Middle frontal gyrus (tissue), 1 donor: ENCODE results near the gene SLC4A1AP.
A peak's percentile ranks its signal among the peaks of the same experiment; 100 is the strongest.

Source experiments
- DNase-seq: peaks from one replicate; pipeline ENCODE4 v3.0.0-alpha.2; 2015; ENCODE audit warnings: low spot score; ENCODE audit errors: extremely low spot score

Gene SLC4A1AP

DNA sequence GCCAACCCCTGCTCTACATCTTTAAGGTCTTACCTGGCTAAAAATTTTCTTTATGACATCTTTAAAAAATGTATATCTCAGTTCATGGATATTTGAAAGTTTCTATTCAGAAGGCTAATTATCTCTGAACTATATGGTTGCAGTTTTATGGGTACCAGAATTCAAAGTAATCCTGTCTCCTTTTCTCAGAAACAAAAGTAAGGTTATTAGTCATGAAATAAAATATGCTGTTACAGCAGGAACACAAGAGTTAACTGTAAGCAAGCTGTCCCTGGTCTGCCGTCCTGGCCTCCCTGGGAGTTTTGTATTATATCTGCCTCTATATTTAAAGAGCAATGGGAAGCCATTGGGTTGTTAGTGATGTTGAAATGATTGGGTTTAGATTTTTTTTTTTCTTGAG is 34.0 kb downstream of the SLC4A1AP start:
- DNase-seq = no peak

DNA sequence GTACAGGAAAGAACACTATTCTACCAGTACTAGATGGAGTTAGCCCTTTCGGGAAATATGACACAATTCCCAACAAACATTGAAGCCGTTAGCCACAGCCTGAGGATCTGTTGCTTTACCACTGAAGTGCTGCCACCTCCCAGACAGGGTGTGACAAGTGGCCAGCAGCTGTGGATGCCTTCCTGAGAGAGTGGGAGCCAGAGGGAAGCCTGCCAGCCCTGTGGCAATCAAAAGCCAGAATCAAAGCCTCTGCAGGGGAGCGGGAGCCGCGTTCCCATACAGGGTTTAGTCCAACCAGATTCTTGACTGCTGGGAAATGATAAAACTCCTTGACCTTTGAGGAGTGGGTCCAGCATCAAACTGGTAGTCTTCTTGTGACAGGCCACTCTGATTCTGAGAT is 38.0 kb downstream of the SLC4A1AP start:
- DNase-seq = no peak

DNA sequence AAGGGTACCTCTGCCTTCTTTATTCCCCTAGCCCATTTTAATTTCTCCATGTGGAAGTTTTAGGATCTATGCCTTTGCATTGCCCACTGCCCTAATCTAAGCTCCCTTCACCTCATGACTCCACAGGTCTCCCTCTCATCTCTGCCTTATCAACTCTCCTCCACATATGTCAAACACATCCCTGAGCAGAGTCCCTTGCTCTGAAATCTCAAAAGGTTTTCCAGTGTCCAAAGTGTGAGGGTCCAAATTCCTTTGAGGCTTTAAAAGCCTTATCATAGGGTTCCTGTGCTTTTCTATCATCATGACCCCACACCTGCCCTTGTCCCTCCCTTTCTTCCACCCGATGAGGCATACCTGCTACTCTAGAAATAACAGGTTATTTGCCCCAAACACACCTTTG is 38.6 kb downstream of the SLC4A1AP start:
- DNase-seq = no peak

DNA sequence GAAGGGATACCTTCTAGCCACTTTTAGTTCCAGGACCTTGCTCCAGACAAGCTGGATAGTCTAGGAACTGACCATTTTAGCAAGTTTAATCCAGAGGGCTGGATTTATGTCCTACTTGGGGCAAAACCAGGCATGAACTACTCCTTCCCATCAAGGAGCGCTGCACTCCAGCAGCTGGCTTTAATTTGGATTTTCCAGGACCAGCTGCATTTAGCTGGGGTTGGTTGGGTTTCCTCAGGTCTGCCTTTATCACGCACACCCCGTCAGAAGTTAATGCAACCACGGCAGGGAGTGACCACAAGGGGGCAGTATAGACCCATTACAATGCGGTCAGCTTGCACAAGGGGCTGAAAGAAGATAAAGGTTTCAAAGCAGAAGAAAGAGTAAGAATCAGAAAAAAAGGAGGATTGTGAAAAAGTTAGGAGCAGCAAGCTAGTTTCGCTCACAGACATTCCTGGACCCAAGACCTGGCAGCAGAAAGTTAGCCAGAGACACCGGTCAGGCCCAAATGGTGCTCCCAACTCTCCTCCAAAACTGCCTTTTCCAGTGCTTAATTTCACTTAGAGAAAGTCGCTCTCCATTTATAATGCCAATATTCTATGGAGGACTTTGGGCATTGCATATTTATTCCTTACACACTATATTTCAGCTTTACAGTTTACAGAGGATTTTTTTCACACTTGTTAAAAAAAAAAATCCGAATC is 40.1 kb downstream of the SLC4A1AP start:
- DNase-seq = peak; percentile 68

DNA sequence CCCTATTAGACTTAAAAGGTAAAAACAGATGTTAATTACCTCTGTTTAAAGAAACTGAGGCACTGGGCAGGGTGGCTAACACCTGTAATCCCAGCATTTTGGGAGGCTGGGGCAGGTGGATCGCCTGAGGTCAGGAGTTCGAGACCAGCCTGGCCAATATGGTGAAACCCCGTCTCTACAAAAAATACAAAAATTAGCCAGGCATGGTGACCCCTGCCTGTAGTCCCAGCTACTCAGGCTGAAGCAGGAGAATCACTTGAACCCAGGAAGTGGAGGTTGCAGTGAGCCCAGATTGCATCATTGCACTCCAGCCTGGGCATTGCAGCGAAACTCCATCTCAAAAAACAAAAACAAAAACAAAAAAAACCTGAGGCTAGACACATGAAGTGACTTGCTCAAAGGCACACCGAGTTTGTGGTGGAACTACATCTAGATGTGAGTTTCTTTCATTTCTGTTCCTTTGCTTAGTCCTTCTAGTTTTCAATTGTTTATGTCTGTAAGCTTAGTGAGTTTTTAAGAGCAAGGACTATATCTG is 40.7 kb downstream of the SLC4A1AP start:
- DNase-seq = no peak

DNA sequence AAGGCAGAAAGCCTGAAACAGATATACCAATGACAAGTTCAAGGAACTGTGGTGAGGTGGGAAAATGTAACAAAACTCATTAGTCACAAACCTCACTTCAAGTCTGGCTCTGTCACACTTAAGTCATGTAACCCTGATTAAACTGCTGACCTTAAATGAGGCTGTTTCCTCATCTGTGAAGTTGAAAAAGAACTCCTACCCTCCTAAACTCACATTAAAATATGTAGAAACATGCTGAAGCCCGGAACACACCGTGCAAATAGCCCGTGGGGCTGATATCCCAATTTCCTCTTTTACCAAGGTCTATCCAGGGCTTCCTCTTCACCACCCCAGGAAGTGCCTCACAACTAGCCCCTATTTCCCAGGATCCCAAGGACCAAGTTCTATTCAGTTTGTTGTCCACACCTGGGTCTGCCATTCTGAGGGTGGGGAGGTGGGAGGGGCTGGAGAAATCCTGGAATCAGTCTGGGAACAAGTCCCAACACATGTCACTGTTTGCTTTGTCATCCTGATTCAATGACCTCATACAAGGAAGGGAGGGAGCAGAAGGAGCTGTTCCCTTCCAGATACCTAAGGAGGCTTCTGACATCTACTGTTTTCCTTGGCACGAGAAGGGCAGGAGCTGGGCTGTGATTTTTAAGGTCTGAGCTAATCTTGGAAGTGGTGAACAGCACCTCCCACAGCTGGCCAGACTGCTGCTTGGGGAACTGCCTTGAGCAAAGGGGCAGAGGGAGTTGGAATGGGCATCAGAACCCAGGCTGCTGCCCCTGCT is 42.3 kb downstream of the SLC4A1AP start:
- DNase-seq = no peak

DNA sequence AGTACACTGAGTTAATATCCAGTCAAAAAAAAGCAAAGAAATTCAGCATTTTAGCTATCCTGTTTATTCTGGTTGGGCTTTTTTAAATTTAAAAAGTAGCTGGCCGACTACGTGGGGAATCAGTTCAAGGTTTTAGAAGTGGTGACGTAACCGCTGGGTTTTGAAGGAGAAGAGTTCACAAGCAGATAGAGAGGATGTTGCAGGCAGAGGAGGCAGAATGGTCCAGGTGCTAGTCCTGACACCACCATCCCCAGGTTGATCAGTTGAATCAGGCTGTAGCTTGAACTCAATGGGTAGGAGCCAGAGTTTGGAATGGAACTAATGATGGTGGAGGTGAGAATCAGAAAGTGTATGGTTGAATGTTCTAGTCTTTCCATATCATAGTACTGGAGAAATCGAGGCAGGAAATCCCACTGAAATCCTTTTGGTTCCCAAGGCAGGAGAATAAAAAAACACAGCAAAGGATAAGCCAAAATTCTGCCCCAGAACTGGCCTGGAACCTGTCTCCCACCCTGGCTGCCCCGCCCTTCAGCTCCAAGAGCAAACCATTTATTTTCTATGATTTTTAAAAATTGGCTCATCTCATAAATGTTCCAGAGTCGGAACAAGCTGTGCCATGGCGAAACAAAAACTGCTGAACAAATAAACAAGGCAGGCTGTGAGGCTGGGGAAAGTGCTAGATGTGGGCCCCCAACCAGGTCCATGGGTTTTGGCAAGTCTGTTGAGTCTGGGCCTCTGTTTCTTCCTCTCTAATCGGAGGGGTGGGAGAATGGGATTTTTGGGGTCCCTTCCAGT is 44.0 kb downstream of the SLC4A1AP start:
- DNase-seq = no peak

DNA sequence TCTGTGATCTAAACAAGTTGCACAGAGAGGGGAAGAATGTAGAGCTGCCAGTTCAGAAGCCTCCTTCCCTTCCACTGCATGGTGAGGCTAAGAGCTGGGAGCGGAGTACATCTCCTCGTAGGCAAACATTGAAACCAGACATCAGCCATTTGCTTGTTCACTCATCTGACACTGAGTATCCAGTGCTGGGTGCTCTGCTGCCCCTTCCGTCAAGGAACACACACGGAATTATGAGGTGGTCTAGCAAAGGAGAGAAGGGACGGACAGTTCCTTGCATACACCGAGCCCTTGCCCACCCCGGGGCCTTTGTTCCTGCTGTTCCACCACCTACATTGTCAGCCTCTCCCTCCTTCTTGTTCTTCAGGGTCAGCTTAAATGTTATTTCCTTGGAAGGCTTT is 44.6 kb downstream of the SLC4A1AP start:
- DNase-seq = no peak

DNA sequence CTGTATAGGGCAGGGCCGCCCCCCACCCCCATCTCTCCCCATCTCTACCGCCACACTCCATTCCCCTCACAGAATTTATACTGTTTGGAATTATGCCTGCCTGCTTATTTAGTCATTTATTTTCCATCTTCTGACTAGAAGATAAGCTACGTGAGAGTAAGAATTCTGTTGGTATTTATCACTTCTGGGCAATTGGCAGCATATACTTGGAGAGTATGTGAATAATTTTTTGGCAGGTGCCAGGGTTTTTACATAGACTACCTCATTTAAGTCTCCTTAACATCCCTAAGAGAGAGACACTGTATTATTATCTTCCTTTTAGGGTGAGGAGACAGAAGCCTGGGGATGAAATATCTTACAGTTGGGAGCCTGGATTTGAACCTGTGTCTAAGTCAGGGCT is 45.0 kb downstream of the SLC4A1AP start:
- no peak for DNase-seq

DNA sequence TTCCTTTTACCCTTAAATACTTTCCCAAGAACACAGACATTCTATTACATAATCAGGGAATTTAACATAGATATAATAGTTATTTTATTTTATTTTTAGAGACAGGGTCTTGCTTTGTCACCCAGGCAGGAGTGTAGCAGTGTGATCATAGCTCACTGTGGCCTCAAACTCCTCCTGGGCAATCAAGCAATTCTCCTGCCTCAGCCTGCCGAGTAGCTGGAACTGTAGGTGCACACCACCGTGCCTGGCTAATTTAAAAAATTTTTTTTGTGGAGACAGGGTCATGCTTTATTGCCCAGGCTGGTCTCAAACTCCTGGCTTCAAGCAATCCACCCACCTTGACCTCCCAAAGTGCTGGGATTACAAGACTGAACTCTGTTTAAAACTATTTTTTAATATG is 45.6 kb downstream of the SLC4A1AP start:
- DNase-seq = no peak

DNA sequence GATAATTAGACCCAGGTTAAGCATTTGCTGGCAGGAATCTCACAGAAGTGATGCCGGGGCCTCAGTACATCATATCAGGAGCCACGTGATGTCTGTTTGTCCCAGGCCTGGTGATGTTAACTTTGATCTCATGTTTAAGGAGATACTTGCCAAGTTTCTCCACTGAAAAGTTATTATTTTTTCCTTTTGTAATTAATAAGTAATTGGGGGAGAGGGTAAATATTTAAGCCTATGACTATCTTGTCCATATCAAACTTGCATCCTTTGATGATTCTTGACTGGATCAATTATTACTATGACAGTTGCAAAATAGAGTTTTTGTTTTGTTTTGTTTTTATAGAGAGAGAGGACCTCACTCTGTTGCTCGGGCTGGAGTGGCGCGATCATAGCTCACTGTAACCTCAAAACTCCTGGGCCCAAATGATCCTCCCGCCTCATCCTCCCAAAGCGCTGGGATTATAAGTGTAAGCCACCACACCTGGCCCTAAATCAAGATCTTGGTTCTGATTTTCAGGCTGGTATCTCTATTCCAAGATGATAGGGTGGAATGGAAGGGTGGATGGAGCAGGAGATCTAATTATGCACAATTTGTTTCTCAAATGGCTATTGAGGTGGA is 46.4 kb downstream of the SLC4A1AP start:
- no peak for DNase-seq

DNA sequence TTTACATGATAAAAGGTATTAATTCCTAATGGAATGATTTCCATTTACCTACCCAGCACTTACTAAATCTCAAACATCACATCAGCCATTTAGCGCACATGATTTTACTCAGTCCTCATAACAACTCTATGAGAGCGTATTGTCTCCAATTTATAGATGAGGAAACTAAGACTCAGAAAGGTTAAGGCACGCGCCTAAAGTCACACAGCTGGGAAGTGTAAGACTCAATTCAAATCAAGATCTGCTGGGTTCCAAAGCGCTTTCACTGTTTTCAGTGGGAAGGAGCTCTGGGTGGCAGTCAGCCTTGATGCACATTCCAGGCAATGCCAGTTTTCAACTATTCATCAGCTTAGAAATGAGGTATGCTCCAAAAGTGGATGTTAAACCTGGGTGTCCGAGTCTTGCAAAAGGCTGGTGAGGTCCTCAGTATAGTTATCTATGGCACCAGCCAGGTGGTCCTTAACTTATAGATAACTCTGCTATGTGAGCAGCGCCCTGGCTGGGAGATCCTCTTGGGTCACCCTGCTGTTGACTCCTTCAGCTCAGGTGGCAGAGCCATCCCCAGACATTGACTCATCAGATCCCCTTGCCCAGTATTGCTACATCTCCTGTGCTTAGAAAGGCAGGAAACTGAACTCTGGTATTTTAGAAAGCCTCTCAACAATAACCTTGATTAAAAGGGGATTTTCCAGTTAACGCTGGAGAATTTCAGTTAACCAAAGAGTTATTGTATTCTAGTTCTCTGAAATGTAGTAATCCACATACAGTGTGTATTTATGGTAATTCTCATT is 47.1 kb downstream of the SLC4A1AP start:
- DNase-seq = no peak

DNA sequence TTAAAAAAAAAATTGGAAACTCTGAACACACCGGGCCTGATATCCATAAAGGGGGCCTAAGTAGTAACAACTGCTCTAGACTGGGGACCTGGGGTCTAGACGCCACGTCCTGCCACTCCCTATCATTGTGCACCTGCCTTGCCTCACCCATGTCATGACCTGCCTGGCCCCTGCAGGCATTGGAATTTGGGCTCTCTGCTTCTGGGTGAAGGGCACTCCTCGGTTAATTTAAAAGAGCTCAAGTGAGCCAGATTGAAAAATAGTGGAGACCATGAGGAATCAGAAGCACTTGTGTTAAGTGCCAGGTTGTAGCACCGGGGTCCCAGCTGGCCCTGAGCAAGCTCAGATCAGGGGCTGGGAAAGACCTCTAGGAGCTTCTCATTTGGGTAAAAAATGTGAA is 48.1 kb downstream of the SLC4A1AP start:
- no peak for DNase-seq

DNA sequence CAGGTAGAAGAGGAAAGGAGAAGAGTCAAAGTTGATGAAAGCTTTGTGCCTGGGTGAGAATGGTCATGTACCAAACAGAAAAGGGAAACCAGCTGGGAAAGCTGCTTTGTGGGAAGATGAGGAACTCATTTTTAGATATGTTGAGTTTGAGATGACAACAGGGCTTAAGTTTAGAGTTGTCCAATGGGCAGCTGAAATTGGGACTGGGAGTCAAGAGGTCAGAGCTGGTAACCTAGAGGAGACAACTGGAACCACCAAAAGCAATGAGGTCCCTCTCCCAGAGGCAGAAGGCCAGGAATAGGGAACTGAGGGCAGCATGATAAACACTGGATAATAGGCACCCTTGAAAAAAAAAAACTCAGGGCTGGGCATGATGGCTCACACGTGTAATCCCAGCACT is 48.8 kb downstream of the SLC4A1AP start:
- no peak for DNase-seq

DNA sequence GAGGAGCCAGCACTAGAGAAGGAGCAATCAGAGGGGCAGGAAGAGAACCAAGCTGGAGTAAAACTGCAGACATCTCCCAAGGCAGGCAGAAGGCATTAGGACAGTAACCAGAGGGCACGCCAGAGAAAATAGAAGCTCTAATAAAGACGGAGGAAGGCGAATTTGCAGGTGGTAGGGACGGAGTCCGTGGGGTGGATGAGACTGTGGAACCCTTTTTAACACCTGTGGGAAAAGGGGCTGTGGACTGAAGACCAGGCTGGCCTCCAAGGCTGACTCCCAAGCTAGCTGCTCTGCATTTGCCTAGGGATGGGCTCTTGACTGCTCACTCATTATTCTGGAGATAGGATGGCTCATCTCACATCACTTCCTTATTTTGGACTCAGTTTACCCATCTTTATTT is 49.5 kb downstream of the SLC4A1AP start:
- no peak for DNase-seq

DNA sequence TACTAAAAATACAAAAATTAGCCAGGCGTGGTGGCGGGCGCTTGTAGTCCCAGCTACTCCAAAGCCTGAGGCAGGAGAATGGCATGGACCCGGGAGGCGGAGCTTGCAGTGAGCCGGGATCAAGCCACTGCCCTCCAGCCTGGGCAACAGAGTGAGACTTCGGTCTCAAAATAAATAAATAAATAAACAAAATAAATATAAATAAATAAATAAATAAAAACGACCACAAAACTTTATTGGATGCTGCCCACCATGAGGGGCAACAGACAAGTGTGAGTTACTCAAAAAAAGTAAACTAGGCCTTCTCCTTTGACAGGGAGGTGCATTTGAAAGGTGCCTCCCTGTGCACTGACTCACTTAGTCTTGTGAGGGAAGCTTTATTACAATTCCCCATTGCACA is 50.4 kb downstream of the SLC4A1AP start:
- no peak for DNase-seq

DNA sequence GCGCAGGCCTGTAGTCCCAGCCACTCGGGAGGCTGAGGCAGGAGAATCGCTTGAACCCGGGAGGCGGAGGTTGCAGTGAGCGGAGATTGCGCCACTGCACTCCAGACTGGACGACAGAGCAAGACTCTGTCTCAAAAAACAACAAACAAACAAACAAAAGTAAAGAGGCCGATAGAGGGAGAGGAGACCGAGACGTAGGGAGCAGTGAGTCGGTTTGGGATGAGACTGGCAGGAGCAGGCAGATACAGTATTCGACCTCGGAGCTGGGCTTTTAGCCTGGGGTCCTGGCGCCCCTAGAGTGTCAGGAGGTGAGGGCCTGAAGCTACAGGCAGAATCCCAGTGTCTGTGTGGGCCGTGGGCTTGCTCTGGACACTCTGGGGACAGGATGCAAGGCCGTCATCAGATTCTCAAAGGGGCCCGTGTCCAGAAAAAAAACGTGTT is 51.2 kb downstream of the SLC4A1AP start:
- DNase-seq = no peak

DNA sequence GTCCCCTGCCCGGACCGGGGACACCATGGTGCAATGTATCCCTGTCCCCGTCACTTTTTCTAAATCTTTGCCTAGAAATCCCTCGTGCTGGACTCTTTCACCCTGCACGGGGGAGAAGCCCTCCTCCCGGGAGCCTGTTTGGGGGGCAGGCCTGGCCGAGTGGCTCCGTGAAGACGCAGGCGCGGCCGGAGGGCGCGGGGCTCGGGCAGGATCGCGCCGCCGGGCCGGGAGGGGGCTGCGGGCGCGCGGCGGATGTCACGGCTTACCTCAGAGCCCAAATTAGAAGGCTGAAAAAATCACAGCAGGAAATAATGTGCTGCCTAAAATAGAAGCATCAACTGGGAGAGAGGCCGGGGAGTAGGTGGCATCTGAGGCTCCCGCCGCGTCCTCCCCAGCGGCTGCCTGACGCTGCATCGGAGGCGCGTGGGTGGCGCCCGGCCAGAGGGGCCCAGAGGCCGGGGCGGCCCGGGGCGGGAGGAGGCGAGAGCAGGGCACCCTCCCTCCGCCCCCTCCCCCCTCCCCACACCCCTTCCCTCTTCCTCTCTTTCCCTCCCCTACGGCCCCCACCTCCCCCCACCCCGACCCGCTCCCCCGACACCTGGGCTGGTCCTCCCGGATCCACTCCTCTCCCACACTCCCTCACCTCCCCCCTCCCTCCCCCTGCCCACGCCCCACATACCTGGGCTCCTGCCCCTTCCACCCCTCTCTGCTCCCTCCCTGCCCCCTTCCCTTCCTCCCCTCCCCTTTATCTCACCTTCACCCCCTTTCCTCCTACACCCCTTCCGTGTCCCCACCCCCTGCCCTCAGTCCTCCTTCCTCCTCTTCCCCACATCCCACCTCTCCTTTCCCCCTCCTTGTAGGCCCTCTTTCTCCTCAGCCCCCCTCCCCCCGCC is 51.9 kb downstream of the SLC4A1AP start:
- DNase-seq = no peak

DNA sequence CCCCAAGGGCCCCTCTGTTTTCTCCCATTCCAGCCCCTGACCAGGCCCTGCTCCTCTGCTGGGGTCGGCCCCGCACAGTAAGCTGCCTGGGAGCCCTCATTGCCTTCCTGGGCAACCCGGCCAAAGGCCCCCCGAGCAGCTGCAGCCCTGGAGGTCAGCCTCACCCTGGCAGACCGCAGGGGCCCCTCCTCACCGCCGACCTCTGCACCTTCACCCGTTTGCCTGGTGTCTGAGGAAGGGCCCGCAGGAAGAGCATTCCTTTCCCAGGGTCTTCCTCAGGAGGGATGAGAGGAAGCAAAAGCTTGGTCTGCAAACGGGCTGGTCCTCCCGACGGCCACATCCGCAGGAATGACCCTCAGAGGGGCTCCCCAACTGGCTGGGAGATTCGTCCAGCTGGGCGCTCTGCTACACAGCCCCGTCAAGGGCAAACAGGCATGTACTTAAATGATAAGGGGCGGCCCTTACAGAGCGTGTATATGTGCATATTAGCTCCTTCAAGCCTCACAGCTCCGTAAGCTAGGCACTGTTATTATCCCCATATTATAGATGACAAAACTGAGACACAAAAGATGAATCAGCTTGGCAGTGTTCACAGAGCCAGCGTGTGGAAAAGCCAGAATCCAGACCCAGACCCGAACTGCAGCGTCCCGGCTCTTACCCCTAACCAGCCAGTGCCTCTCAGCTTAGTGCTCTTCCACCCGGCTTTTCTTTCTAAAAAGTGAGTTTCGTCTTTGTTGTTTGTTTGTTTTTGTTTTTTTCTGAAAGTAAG is 52.8 kb downstream of the SLC4A1AP start:
- DNase-seq = no peak
